Left ventricle myocardium superior (tissue), 1 donor: Measurements from ENCODE around the gene CCDC150. TPM values are rescaled to one million over a fixed set of nuclear protein-coding genes. Genes with fewer than 3 reads are reported as not detected.
"Not testable (repeated sequence)": the region's sequence is repeated elsewhere in the genome, so short reads cannot be mapped to it uniquely, and the experiment has no call there.

Experiments used
- ATAC-seq: fragments of 200-7000 bp; cut with Tn5 transposase; one replicate; pipeline ENCODE4 v1.9.1; 2020; ENCODE audit warnings: mild to moderate bottlenecking, moderate library complexity
- DNase-seq: peaks from one replicate; pipeline ENCODE4 v3.0.0-alpha.2; 2020
- intact Hi-C: fragments of 100-400 bp; cut with micrococcal nuclease; formaldehyde crosslinking; loops from one replicate; pipeline ENCODE4 v1.11.0; 2022
- total RNA-seq: library from RNA; stranded (reverse); fragmentation: NEBNext Ultra II Directional; extraction: Animal tissue kit (Norgen Biotek cat#: 25700); gene quantifications from one replicate; pipeline ENCODE4 v1.2.1, GENCODE V29; 2021
- donor health status: DM: no; HTN: yes; CAD: no; lungs with severe emphysema.

Gene CCDC150
- total RNA-seq, 1 donor from 2014 or later, result 0.74 TPM

DNA sequence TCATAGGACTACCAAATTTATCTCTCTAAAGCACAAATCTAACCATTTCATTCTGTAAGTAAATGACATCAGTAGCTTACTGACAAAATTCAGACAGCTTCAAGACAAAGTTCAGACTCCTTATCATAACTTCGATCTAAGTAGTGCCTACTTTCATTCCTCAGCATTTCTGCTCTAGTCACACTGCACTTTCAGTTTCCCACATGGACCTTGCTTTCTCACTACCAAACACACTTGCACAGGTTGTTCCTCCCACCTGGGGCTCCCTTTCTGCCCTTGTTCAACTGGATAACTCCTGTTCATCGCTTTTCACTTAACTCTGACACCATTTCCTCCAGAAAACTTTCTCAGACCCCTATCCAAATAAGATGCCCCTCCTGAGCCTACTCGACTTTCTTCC lies 22.1 kb upstream of the CCDC150 start:
- DNase-seq (no peak), ATAC-seq (no peak)
- intact Hi-C loops, result no loop called here

DNA sequence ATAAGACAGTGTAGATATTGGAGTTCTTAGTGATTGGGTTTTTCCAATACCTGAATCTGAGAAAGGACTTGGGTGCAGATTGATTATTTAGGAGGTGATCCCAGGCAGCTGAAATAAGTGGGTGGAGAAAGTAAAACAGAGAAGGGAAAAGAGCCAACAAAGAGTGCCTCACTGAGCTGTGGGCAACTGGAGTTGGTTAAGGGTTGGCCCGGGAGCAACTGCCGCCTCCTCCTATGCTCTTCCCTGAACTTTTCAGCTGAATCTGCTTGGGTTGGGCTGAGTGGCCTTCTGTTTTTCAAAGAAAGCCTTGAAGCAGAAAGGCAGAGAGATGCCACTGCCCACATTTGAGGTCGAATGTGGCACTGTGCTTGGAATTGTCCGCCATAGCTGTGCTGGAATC lies 20.9 kb upstream of the CCDC150 start:
- ATAC-seq (no peak), DNase-seq (no peak)
- intact Hi-C loops, result no loop called here

DNA sequence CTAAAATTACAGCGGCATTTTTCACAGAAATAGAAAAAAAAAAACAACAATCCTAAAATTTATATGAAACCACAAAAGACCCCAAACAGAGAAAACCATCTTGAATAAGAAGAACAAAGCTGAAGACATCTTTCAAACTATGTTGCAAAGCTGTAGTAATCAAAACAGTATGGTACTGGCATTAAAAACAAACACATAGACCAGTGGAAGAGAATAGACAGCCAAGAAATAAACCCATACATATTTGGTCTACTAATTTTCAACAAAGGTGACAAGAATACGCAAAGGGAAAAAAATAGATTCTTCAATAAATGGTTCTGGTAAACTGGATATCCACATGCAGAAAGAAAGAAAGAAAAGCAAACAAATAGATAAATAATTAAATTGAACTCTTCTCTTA lies 9.0 kb upstream of the CCDC150 start:
- no peak for ATAC-seq
- intact Hi-C loops, result no loop called here
- DNase-seq, result no peak

DNA sequence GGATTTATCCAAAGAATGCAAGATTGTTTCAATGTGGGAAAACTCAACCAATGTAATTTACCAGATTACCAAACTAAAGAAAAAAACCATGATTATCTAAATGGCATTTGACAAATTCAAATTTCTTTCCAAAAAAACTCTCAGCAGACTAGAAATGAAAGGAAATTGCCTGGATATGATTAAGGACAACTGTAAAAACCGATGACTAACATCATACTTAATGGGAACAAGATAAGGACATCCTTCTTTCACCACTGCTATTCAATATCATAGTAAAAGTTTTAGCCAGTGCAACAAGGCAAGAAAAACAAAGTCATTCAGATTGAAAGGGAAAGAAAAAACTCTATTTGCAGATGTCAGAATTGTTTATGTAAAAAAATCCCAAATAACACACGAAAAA lies 4.4 kb upstream of the CCDC150 start:
- intact Hi-C loops, result no loop called here
- DNase-seq (no peak), ATAC-seq (no peak)

DNA sequence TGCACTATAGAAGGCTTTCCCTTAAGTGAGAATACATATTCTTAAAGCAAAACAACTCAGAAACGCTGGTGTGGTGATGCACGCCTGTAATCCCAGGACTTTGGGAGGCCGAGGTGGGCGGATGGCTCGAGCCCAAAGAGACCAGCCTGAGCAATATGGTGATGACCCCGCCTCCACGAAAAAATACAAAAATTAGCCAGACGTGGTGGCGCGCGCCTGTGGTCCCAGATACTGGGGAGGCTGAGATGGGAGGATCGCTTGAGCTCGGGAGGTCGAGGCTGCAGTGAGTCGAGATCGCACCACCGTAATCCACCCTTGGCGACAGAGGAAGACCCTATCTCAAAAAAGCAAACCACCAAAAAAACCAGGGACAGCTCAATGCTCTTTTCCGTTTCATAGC lies 750 bp upstream of the CCDC150 start:
- intact Hi-C loops, result no loop called here
- peak; percentile 28 for DNase-seq
- no peak for ATAC-seq

DNA sequence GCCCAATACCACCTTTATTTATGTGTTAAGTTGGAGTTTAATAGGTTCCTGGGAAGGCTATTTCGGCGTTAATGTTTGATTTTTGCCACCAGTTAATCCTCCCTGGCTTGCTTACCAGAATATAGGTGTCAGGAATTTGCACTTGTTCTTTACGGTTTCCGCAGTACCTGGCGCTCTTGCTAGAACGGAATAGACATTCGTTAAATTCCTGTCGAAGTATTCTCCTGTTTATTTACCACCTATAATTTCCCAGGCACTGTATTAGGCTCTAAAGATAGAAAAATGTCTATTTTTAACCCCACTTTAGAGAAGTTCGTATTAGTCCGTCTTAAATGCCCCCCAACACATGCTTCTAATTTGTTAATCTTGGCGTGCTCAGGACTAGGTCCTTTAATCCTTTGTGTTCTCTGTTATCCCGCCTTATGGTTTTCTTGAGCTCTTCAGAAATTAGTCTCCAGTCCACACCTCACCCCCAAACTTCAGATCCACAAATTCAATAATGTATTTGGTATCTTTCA lies 575 bp downstream of the CCDC150 start:
- intact Hi-C loops, result no loop called here
- ATAC-seq, result no peak
- DNase-seq, result no peak

DNA sequence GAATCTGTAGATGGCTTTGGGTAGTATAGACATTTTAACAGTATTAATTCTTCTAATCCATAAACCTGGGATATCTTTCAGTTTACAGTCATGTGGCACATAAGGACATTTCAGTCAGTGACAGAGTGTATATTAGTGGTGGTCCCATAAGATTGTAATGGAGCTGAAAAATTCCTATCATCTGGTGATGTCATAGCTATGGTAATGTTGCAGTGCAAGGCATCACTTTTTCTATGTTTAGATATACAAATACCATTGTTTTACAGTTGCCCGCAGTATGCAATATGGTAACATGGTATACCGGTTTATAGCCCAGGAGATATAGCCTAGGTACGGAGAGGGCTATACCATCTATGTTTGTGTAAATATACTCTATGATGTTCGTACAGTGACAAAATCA lies 9.7 kb downstream of the CCDC150 start:
- intact Hi-C loops, result no loop called here
- ATAC-seq (no peak), DNase-seq (no peak)

DNA sequence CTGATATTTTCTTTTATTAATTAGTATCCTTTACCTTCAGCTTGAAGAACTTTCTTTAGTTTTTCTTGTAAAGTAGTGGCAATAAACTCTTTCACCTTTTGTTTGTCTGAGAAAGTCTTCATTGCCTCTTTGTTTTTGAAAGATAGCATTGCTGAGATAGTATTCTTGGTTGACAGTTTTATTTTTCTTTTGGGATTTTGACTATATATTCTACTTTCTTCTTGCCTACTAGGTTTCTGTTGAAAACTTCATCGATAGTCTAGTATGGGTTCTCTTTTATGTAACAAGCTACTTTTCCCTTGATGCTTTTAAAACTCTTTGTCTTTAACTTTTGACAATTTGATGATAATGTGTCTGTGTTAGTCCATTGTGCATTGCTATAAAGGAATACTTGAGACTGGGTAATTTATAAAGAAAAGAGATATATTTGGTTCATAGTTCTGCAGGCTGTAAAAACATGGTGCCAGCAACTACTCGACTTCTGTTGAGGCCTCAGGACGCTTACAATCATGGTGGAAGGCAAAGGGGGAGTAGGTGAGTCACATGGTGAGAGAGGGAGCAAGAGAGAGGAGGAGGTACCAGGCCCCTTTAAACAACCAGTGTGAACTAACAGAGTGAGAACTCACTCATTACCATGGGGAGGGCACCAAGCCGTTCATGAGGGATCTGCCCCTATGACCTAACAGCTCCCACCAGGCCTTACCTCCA lies 12.0 kb downstream of the CCDC150 start:
- no peak for ATAC-seq
- intact Hi-C loops, result no loop called here

DNA sequence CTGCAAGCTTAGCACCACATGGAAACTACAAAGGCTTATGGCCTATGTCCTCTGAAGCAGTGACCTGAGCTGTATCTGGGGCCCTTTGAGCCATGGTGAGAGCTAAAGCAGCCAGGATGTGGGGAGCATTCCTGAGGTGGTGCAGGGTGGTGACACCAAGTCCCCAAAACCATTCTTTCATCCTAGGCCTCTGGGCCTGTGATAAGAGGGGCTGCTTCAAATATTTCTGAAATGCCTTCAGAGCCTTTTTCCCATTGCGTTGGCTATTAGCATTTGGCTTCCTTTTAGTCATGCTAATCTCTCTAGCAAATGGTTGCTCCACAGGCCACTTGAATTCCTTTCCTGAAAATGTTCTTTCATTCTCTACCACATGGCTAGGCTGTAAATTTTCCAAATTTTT lies 13.4 kb downstream of the CCDC150 start:
- ATAC-seq (no peak), DNase-seq (no peak)
- intact Hi-C loops, result no loop called here

More for the DNA sequence above, 12.0 kb downstream of the CCDC150 start:
- no peak for DNase-seq

DNA sequence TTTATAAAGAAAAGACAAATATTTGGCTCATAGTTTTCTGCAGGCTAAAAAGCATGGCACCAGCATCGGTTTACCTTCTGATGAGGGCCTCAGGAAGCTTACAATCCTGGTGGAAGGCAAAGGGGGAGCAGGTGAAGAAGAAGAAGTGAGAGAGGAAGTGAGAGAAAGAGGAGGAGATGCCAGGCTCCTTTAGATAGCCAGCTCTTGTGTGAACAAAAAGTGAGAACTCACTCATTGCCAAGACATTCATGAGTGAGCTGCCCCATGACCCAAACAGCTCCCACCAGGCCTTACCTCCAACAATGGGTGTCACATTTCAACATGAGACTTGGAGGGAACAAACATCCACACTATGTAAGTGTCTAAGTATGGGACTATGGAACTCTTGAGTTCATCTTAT lies 14.3 kb downstream of the CCDC150 start:
- intact Hi-C loops, result no loop called here
- ATAC-seq, result no peak
- no peak for DNase-seq

DNA sequence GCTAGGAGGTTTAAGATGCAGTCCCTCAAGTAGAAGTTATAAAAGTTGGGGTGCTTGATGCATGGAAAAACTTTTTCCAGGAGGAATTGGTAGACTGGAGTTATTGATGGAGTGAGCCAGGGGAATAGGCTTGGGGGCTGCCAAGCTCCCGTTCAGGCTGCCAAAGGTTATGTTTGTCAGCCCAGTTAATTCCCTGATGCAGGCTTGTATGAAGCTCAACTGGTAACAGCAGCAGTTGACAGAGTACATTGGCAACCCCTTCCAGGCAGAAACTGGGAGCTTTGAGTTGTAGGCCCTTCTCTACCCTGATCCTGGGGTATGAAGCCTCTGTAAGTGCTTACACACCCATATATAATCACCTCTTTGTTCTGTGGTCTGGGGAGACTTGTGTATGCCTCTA lies 16.2 kb downstream of the CCDC150 start:
- DNase-seq (no peak), ATAC-seq (no peak)
- intact Hi-C loops, result no loop called here

DNA sequence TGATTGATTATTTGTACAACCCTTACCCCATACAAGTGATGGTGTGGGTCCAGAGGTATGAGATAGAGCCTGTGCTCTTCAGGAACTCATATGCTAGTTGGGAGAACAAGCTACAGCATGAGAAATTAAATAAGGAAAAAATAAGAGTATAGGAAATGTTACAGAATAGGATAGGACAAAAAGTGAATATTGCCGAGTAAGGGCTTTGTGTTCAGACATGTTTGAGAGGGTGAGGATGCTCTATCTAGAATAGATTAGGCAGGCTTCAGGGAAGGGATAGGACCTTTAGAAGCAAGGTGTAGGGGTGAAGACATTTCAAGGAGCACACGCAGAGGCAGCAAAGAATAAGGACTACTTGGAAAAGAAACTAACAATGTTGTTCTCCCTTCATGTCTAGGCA lies 17.8 kb downstream of the CCDC150 start:
- no peak for ATAC-seq
- no peak for DNase-seq
- intact Hi-C loops, result no loop called here

DNA sequence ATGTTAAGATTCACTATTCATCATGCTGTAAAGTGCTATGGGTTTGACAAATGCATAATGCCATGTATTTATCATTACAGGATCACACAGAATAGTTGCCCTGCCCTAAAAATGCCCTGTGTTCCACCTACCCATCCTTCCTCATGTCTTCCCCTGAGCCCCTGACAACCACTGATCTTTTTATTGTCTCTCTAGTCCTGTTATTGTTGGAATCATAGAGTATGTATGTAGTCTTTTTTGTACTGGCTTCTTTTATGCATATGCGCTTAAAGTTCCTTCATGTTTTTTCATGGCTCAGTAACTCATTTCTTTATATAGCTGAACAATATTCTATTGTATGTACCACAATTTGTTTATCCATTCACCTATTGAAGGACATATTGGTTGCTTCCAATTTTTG lies 20.3 kb downstream of the CCDC150 start:
- ATAC-seq (no peak), DNase-seq (no peak)
- intact Hi-C loops, result no loop called here

DNA sequence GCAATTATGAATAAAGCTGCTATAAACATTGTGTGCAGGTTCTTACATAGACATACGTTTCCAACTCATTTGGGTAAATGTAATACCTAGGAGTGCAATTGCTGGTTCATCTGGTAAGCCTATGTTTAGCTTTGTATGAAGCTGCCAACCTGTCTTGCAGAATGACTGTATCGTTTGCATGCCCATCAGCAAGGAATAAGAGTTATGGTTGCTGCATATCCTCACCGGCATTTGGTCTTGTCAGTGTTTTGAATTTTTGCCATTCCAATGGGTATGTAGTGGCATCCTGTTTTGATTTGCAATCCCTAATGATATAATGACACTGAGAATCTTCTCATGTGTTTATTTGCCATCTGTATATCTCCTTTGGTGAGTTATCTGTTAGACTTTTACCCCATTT lies 20.7 kb downstream of the CCDC150 start:
- intact Hi-C loops, result no loop called here
- ATAC-seq, result no peak
- DNase-seq, result no peak

DNA sequence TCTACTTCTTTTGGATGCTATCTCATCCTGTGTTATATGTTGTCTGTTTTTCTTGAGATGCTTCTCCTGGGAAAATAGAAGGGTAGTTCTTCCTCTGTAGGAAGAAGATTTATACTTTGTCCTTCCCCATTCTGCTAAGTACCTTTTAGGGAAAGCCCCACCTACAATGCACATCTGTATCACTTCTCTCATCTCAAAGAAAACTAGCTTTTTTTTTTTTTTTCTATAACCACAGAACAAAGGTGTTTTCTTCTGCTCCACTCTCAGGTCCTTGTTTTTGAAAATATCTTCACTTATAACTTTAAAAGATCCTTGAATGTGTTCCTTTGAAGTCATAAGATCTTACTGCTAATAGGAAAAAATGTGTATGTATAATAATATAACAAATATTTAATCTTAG lies 30.8 kb downstream of the CCDC150 start:
- ATAC-seq, result no peak
- DNase-seq, result no peak
- intact Hi-C loops, result no loop called here

DNA sequence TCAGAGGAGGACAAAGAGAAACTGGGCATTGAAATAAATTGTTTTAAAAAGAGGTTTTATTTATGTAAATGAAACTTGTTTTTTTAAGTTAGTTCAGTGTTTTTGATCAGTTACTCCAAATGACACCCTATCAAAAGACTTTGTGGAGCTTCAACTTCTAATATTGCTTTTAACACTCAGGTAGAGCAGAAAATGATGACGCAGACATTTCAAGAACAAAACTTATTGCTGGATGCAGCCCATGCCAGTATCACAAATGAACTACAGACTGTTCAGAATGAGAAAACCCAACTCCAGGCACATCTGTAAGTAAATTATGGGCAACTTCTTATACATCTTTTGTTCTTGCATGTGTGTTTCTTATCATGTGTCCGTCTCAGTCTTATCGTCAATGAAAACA lies 36.4 kb downstream of the CCDC150 start:
- DNase-seq (no peak), ATAC-seq (no peak)
- intact Hi-C loops, result no loop called here

DNA sequence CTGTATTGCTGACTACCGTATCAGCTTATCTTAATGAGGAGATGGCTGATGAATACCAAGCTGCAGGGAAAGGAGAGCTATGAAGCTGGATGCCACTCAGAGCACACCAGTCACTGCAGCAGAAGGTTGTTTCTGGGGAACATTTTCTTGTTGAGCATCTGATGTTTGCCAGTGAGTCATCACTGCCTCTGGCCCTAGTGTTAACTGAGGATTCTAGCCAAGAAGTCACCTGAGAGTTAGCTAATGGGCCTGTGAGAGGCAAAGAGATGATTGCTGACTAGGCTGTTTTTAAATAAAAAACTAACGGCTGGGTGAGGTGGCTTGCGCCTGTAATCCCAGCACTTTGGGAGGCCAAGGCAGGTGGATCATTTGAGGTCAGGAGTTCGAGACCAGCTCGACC lies 37.9 kb downstream of the CCDC150 start:
- intact Hi-C loops, result no loop called here
- no peak for DNase-seq
- ATAC-seq, result peak; percentile 65

DNA sequence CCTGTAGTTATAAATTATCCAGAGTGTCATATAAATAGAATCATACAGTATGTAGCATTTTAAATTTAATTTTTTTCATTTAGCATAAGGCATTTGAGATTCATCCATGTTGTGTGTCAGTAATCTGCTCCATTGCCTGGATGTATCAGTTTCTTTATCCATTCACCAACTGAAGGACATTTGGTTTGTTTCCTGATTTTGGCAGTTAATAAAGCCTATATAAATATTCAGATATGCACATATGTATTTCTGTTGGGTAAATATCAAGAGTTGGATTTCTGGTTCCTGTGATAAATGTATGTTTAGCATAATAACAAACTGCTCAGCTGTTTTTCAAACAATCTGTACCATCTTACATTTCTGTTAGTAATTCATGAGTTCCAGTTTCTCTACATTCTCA lies 39.9 kb downstream of the CCDC150 start:
- no peak for ATAC-seq
- no peak for DNase-seq
- intact Hi-C loops, result no loop called here

DNA sequence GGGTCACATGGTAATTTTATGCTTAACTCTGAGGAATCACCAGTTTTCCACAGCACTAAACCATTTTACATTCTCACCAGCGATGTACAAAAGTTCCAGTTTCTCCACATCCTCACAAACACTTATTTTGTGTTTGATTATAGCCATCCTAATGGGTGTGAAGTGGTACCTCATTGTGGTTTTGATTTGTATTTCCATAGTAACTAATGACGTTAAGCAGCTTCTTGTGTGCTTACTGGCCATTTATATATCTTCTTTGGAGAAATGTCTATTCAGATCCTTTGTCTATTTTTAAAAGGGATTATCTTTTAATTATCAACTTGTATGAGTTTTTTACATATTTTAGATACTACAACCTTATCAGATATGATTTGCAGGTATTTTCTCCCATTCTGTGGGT lies 42.0 kb downstream of the CCDC150 start:
- intact Hi-C loops, result no loop called here
- no peak for ATAC-seq
- DNase-seq, result no peak

DNA sequence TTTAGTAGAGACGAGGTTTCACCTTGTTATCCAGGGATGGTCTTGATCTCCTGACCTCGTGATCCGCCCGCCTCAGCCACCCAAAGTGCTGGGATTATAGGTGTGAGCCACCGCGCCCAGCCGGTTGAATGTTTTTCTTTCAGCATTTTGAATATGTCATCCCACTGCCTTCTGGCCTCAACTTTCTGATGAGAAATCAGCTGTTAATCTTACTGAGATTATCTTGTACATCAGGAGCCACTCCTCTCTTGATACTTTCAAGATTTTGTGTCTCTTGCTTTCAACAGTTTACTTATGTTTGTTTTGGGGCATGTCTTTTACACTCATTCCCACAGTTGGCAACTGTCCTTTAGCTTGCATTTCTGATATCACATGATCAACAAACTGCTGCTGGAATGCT lies 46.3 kb downstream of the CCDC150 start:
- no peak for ATAC-seq
- intact Hi-C loops, result no loop called here
- DNase-seq, result no peak

DNA sequence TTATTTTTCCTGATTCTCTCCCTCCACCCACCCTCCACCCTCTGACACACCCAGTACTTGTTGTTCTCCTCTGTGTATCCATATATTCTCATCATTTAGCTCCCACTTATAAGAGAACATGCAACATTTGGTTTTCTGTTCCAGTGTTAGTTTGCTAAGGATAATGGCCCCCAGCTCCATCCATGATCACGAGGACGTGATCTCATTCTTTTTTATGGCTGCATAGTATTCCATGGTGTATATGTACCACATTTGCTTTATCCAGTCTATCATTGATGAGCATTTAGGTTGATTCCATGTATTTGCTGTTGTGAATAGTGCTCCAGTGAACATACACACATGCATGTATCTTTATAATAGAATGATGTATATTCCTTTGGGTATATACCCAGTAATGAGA lies 47.2 kb downstream of the CCDC150 start:
- DNase-seq, intact Hi-C loops, ATAC-seq: not testable (repeated sequence)
